Colon (tissue), 2 donors: ENCODE measurements around the gene OXGR1.

Source experiments
- FAIRE-seq: peaks from 2 replicates; lab custom pipeline; 2012; peaks lifted over from hg19 to GRCh38; lab: Jason Lieb, UNC
- donor health status: control.
- donor health status: control.

OXGR1 gene

DNA sequence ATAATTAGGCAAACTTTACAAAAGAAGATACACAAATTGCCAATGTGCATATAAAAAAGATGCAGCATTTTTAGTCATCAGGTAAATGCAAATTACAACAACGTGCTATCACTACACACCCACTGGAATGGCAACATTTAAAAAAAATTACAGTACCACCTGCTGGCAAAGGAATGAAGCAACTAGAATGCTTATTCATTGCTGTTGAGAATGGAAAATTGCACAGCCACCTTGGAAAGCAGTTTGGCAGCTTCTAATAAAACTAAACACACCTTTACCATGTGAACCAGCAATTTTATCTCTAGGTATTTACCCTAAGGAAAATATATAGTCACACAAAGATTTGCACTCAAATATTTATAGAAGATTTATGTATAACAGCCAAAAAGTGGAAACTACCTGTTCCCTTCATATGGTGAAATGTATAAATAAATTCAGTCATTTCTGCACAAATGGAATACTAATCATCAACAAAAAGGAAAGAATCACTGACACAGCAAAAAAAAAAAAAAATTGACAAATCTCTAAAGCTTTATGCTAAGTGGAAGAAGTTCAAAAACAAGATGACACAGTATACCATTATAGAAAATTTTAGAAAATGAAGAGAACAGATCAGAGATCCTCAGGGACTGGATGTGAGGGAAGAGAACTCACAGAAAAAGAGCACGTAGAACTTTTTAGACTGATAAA is 30.3 kb downstream of the OXGR1 start:
- no peak for FAIRE-seq

- FAIRE-seq: no peak
Observed at GRCh38 chr13:96960379-96960778, 33.9 kb downstream of the OXGR1 start.

- FAIRE-seq: no peak
Observed at GRCh38 chr13:96958286-96958891, 35.9 kb downstream of the OXGR1 start.

DNA sequence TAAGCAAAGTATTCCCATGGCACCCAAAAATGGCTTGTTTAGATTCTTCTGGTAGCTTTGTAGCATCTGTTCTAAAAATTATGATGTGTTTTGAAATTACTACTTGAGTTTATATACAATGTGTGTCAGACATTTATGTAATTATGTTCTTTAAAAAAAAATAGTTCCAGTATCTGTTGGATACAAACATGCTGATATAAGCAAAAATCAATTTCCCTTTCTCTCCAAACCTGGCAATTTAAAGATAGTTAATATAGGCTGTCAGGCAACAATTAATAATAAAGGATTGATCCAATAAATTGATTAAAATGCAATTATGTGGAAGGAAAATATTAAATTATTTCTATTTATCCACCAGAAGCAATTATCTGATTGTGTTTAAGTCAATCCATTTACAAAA is 41.7 kb downstream of the OXGR1 start:
- FAIRE-seq: no peak

GRCh38 chr13:96948127-96948526 is 46.1 kb downstream of the OXGR1 start:
- FAIRE-seq: no peak

DNA sequence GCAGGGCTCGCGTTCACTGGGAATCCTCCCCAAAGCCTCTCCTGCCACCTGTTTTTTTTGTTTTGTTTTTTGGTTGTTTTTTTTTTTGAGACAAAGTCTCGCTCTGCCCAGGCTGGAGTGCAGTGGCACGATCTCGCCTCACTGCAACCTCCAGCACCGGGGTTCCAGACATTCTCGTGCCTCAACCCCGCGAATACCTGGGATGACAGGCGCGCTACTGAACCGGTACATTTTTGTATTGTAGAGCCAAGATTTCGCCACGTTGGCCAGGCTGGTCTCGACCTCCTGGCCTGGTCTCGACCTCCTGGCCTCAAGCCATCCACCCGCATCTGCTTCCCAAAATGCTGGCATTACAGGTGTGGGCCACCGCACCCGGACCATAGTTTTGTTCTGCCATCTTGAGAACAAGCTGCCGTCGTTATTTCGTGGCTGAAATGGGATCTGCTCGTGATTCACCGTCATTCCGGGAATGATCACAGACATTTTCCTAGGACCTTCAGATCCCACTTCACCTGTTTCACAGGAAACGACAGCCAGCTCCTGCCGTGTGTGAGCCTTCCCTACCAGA is 46.8 kb downstream of the OXGR1 start:
- FAIRE-seq: no peak

DNA sequence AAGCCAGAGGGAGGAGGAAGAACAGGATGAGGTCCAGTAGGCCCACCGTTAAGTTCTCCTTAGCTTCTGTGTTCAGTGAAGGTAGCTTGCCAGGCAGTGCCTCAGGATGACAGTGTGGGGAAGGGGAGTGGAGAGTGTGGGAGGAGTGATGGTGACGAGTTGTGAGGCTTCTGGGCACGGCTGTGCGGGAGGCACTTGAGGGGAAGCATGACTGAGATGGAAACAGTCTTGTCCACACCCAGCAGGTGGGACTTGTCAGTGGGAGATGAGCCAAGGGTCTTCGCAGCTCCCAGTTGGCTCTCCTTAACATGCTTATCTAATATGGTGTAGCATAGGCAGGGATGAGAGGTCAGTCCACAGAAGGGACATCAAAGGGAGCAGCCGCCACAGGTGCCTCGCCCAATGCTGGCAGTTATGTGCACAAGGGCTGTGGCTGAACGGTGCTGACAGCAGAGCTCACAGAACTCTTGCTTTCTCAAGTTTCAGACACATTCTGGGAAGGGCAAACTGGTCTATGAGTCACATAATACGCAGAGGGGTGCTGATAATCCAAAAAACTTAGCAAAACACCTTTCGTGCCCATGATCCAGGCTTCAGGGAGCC is 47.5 kb downstream of the OXGR1 start:
- no peak for FAIRE-seq

DNA sequence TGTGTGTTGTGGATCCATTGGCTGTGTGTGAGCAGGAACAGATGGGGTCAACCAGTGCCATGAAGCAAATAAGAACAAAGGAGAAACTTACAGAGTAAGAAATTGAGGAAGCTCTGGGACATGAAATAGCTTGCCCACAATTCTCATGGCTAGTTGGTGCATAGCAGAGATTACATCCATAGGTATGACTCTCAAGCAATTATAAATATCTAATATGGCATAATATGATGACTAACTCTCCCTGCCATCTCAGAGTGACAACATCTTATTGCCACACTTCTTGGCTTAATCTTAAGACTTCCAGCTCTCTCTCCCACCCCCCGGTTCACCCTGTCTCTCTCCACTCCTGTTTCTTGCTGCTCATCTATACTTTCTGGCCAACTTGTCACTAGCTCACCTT is 53.3 kb downstream of the OXGR1 start:
- FAIRE-seq: no peak

- no peak for FAIRE-seq
Observed at GRCh38 chr13:96935901-96936300, 58.4 kb downstream of the OXGR1 start.
